ENCODE results near the gene CLDN17.

The CLDN17 gene

DNA sequence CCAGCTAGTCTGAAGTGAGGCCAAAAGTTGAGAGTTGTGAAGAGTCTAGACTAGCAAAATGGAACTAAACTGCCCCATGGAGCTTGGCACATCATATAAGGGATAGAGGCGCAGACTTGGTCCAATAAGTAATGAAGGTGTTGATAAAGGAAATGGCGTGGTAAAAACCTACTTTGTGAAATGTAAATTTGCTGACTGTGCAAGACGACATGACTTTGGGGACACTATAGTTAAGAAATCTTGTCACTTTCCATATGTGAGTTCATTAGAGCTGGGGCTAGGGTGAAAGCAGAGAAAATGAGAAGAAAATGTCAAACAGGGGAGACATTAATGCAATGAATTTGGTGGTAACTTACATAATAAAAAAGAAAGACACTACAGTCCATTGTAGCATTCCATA is 50.1 kb downstream of the CLDN17 start:
- DNase-seq: no peak

All from bone marrow (tissue), 2 donors.